DOHH2 (cell line): ENCODE measurements around the gene PDE4C.
A peak's percentile ranks its signal among the peaks of the same experiment; 100 is the strongest.

Source experiments
- H3F3A ChIP-seq: fragments of 200-600 bp; sonication (generic), shearing (Covaris generic); 2 replicates; pipeline ENCODE4 v1.6.0; 2016; ENCODE audit warnings: antibody characterized with exemption, mild to moderate bottlenecking; ENCODE audit not compliant: control insufficient read depth, insufficient read depth
- H3K27ac ChIP-seq: fragments of 200-600 bp; sonication (generic); 2 replicates; pipeline ENCODE4 v1.5.1; 2014; ENCODE audit warnings: low read depth, mild to moderate bottlenecking, low read length, moderate library complexity
- H3K27me3 ChIP-seq: fragments of 200-600 bp; sonication (generic); 2 replicates; pipeline ENCODE4 v1.6.1; 2014; ENCODE audit warnings: mild to moderate bottlenecking, low read length, mixed read lengths; ENCODE audit not compliant: control insufficient read depth
- H3K36me3 ChIP-seq: fragments of 200-600 bp; sonication (generic); 2 replicates; pipeline ENCODE4 v1.6.1; 2014; ENCODE audit warnings: mild to moderate bottlenecking, low read length, moderate library complexity, mixed read lengths; ENCODE audit not compliant: control insufficient read depth
- H3K4me1 ChIP-seq: fragments of 200-600 bp; sonication (generic); 2 replicates; pipeline ENCODE4 v1.6.1; 2014; ENCODE audit warnings: mild to moderate bottlenecking, low read length, mixed read lengths; ENCODE audit not compliant: control insufficient read depth
- H3K4me2 ChIP-seq: fragments of 200-600 bp; sonication (generic); 2 replicates; pipeline ENCODE4 v1.6.0; 2014; ENCODE audit warnings: mild to moderate bottlenecking, low read length, moderate library complexity
- H3K4me3 ChIP-seq: fragments of 200-600 bp; sonication (generic); 2 replicates; pipeline ENCODE4 v1.5.1; 2014; ENCODE audit warnings: mild to moderate bottlenecking, low read length, mixed read lengths
- H3K79me2 ChIP-seq: fragments of 200-600 bp; sonication (generic); 2 replicates; pipeline ENCODE4 v1.6.1; 2014; ENCODE audit warnings: mild to moderate bottlenecking, low read length, mixed read lengths; ENCODE audit not compliant: control insufficient read depth
- H3K9me2 ChIP-seq: fragments of 200-600 bp; sonication (generic); replicated peaks from 2 replicates; pipeline ENCODE4 v1.6.1; 2014; ENCODE audit warnings: mild to moderate bottlenecking, low read length, mixed read lengths; ENCODE audit not compliant: control insufficient read depth
- H3K9me3 ChIP-seq: fragments of 200-600 bp; sonication (generic); 2 replicates; pipeline ENCODE4 v1.6.1; 2014; ENCODE audit warnings: antibody characterized with exemption, low read length, mixed read lengths; ENCODE audit not compliant: control insufficient read depth, insufficient read depth
- H4K20me1 ChIP-seq: fragments of 200-600 bp; sonication (generic); 2 replicates; pipeline ENCODE4 v1.6.0; 2014; ENCODE audit warnings: low read depth, mild to moderate bottlenecking, antibody characterized with exemption, low read length, moderate library complexity; ENCODE audit not compliant: control insufficient read depth, insufficient read depth
- EZH2phosphoT487 ChIP-seq: fragments of 200-600 bp; sonication (generic); IDR thresholded peaks from 2 replicates; pipeline ENCODE4 v1.6.1; 2017; ENCODE audit warnings: borderline replicate concordance, mild to moderate bottlenecking, antibody characterized with exemption, low read length, moderate library complexity, mixed read lengths
- TF ChIP-seq, protein P1 (sequence below): fragments of 200-600 bp; sonication (generic); IDR thresholded peaks from one replicate; pipeline ENCODE4 v1.5.1; 2014; ENCODE audit warnings: antibody characterized with exemption, mild to moderate bottlenecking, low read depth, low read length; ENCODE audit not compliant: poor library complexity, severe bottlenecking

PDE4C gene

DNA sequence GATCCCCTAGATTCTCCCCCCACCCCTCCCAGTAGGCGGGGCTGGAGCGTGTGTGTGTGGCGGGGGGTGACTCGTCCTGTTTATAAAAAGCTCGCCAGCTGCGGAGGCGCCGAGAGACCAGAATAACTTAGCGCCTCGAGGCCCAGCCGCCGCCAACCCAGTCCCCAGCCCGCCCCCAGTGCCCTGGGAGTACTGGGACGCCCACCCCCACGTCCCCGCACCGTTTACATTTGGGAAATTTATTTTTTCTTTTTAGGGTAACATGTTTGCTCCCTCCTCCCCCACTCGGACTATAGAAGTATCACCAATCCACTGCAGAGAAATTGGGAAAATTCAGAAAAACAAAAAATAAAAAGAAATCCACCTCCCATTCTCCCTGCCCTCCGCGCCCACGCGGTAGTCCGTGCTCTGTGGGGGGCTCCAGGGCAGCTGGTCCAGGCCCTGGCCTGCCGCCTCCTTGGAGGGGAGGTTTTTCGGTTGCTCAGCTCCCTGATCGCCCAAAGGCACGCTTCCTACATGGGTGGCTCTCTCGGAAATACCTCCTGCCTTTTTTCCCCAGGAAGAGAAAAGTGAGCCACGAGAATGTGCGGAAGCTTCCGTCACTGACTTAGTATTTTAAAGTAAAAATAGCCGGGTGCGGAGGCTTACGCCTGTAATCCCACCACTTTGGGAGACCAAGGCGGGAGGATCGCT, 20.9 kb downstream of the PDE4C start:
- H3K27ac ChIP-seq: peak overlapping the region; percentile 92
- peaks cover 33% of the 10 kb centered on the region for H3K4me1 ChIP-seq
- peaks cover 25% of the 10 kb centered on the region for H3K36me3 ChIP-seq
- H4K20me1 ChIP-seq: no peaks in the 10 kb centered on the region
- H3F3A ChIP-seq: peaks cover 15% of the 10 kb centered on the region
- H3K9me2 ChIP-seq: no peaks in the 10 kb centered on the region
- peak overlapping the region; percentile 87 for H3K4me3 ChIP-seq
- H3K4me2 ChIP-seq: peak overlapping the region; percentile 95
- peaks cover 6% of the 10 kb centered on the region for H3K27me3 ChIP-seq
- no peak for TF ChIP-seq EZH2phosphoT487
- TF ChIP-seq, protein P1, sequence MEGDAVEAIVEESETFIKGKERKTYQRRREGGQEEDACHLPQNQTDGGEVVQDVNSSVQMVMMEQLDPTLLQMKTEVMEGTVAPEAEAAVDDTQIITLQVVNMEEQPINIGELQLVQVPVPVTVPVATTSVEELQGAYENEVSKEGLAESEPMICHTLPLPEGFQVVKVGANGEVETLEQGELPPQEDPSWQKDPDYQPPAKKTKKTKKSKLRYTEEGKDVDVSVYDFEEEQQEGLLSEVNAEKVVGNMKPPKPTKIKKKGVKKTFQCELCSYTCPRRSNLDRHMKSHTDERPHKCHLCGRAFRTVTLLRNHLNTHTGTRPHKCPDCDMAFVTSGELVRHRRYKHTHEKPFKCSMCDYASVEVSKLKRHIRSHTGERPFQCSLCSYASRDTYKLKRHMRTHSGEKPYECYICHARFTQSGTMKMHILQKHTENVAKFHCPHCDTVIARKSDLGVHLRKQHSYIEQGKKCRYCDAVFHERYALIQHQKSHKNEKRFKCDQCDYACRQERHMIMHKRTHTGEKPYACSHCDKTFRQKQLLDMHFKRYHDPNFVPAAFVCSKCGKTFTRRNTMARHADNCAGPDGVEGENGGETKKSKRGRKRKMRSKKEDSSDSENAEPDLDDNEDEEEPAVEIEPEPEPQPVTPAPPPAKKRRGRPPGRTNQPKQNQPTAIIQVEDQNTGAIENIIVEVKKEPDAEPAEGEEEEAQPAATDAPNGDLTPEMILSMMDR: no peak
- peaks cover 35% of the 10 kb centered on the region for H3K79me2 ChIP-seq
- no peaks in the 10 kb centered on the region for H3K9me3 ChIP-seq

DNA sequence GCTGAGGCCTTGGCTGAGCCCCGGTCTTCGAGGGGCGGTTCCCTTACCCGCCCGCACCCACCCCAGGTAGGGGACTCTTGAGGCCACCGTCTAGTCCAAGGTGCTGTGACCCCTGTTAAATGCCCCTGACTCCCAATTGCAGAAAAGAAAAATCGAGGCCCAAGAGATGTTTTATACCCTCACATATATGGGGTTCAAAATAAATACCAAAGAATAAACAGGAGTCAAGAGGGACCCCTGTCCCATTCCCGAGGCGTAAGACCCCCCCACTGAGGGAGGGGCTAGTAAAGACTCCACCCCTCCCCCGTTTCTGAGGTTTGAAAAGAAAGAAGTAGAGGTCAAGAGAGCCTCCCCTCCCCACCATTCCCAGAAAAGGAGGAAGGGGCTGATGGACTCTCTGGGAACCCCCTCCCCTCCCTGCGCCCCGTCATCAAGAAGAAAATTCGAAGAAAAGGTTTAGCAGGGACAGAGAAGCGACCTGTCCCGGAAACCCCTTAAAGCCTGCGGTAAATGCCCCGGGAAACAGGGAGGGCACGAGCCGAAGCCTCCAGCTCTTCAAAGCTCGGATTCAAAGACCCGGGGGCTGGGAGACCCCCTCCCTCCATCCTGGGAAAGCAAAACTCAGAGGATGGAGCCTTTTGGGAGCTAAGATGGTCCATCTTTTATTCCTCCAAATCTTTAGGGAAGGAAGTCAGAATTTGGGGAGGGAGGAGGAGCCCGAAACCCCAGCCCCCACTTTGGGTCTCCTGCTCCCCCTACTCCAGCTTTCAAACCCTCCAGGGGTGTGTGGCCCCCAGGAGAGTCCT, 21.6 kb downstream of the PDE4C start:
- peak overlapping the region; percentile 92 for H3K27ac ChIP-seq
- no peaks in the 10 kb centered on the region for H3K9me2 ChIP-seq
- H3K4me2 ChIP-seq: peak overlapping the region; percentile 95
- H3K4me3 ChIP-seq: peak overlapping the region; percentile 87
- peaks cover 15% of the 10 kb centered on the region for H3F3A ChIP-seq
- H3K27me3 ChIP-seq: no peaks in the 10 kb centered on the region
- peaks cover 28% of the 10 kb centered on the region for H3K36me3 ChIP-seq
- H3K9me3 ChIP-seq: no peaks in the 10 kb centered on the region
- peaks cover 35% of the 10 kb centered on the region for H3K79me2 ChIP-seq
- H4K20me1 ChIP-seq: no peaks in the 10 kb centered on the region
- peaks cover 33% of the 10 kb centered on the region for H3K4me1 ChIP-seq
- TF ChIP-seq, protein P1: no peak
- TF ChIP-seq EZH2phosphoT487: no peak

DNA sequence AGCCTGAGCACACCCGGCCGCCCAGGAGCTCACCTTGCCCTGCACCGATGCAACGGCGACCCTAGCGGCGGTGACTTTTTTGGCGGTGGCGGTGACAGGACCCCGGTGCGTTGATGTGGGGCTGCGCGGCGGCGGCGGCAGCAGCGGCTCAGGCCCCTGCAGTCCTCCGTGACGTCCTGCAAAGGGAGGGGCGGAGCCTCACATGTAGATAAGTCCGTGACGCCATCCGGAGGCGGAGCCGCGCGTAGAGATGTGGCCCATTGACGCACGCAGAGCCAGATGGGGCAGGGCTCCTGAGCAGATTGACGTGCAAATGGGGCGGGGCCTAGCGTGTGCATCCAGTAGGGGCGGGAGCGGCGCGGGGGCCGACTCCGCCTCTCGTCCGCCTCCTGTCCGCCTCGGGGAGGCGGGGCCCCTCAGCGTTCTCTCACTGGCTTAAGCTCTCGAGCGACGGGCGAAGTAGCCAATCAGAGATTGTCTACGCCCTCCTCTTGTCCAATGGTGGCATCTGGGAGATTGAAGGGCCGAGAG, 22.3 kb downstream of the PDE4C start, which contains the start of gene RAB3A:
Gene RAB3A, minus strand, starts transcription at position 180 of the 531 bp plus-strand sequence. CDS start 1,302 bp downstream, outside the sequence.
- peak within 1 kb of the TSS; percentile 95 for H3K4me2 ChIP-seq
- peak within 1 kb of the TSS; percentile 92 for H3K27ac ChIP-seq
- TF ChIP-seq, protein P1: no peak
- no peak for TF ChIP-seq EZH2phosphoT487
- H4K20me1 ChIP-seq: no peaks in the 10 kb centered on the region
- no peaks in the 10 kb centered on the region for H3K9me3 ChIP-seq
- peak within 1 kb of the TSS; percentile 98 for H3K4me3 ChIP-seq
- H3K9me2 ChIP-seq: no peaks in the 10 kb centered on the region
- H3K36me3 ChIP-seq: peaks cover 33% of the 10 kb centered on the region
- peaks cover 15% of the 10 kb centered on the region for H3F3A ChIP-seq
- H3K79me2 ChIP-seq: peaks cover 35% of the 10 kb centered on the region
- no peaks in the 10 kb centered on the region for H3K27me3 ChIP-seq
- H3K4me1 ChIP-seq: peaks cover 33% of the 10 kb centered on the region
